ENCODE results near the gene ORM2.

ORM2 gene

GRCh38 chr9:114371343-114371944 is 41.8 kb downstream of the ORM2 start:
- DNase-seq (ENCODE audit: low read depth), result no peak

- peak; percentile 34 for DNase-seq (ENCODE audit: low read depth)
Observed at GRCh38 chr9:114371973-114372917, 42.6 kb downstream of the ORM2 start.

- peak; percentile 86 for DNase-seq (ENCODE audit: low read depth)
Observed at GRCh38 chr9:114372921-114373448, 43.3 kb downstream of the ORM2 start.

DNA sequence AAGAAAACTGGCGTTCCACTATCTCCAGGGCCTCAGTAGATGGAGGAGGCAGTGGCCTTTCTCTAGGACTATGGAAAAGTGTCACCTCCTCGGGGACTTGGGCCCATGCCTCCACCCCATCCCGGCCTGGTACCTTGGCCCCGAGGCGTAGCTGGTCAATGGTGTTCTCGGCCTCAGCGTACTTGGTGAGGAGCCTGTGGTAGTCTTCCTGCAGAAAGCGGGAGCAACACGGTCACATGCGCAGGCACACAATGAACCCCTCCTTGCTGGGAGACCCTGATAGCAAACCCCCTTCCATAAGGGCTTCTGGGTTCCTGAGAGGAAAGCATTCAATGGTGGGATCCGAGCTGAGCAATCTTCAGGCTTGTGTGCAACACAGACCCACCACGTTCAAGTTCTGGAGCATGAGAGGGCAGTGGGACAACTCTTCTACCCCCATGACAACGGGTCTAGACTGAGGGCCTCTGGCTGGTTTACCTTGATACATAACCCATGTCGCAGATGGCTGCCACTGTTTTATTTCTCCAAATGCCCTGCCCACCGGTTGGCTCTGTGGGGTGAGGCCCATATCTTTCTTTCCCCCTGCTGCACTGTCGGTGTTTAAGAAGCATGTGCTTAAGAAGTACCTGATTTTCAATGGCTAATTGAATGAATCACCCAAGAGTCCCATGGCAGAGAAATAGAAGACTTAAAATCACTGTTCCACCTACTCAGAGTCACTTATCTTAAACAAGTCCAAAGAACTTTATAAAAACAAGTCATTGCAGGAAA is 44.5 kb downstream of the ORM2 start:
- no peak for DNase-seq (ENCODE audit: low read depth)

DNA sequence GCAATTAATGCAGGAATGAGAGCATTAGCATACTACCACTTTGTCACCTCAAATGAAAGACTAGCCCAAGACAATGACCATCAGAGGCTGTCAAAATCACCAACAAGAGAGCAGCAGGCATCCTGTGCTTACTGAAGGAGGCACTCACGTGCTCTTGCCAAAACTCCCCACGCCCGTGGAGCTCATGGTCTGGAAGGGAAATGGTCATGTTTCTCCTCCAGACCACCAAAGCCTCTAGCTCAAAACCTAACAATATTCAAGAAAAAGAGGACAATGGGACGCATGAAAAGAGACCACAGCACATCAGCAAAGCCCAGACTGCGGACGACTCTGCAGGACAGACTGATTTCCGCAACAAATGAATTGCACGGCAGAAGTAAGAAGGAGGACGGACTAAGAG is 45.3 kb downstream of the ORM2 start:
- no peak for DNase-seq (ENCODE audit: low read depth)

- DNase-seq (ENCODE audit: low read depth), result no peak
Observed at GRCh38 chr9:114375386-114376175, 45.9 kb downstream of the ORM2 start.

GRCh38 chr9:114376586-114377445 is 47.1 kb downstream of the ORM2 start:
- DNase-seq (ENCODE audit: low read depth), result no peak

GRCh38 chr9:114378016-114378415 is 48.3 kb downstream of the ORM2 start:
- no peak for DNase-seq (ENCODE audit: low read depth)

DNA sequence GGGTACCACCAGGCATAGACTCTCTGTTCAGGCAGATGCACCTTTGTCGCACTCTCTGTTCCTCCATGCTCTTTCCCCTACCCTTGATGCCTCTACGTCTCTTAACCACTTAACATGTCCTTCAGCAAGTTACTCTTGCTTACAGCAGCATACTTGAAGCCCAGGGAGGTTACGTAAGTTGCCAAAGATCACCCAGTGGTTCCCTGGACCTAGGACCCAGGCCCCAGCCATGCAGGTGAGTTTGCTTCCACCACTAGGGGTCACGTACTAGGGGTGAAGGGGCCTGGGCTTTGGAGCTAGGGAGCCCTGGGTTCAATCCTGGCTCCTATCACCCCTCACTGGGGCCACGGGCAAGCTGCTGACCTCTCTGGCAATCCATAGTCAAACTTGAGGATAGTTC is 49.2 kb downstream of the ORM2 start:
- DNase-seq (ENCODE audit: low read depth), result no peak

Measured in T-helper 22 cell (primary cell).